NCI-H146 treated with DMSO at 0.1 percent for 48 hours (cell line): ENCODE data around the gene NKX1-1.
"Not testable (repeated sequence)": the region's sequence is repeated elsewhere in the genome, so short reads cannot be mapped to it uniquely, and the experiment has no call there.

Source experiments
- DNase-seq: peaks from one replicate; lab custom pipeline; 2025; ENCODE audit not compliant: unreplicated experiment; lab: John Stamatoyannopoulos, UW

NKX1-1 gene

GRCh38 chr4:1405636-1406393 is 427 bp downstream of the NKX1-1 start:
- DNase-seq = no peak

- DNase-seq = no peak
Measured at GRCh38 chr4:1405254-1405635, 997 bp downstream of the NKX1-1 start.

GRCh38 chr4:1404573-1405253 is 1.5 kb downstream of the NKX1-1 start:
- DNase-seq = no peak

GRCh38 chr4:1403591-1404572 is 2.4 kb downstream of the NKX1-1 start:
- DNase-seq = no peak

- no peak for DNase-seq
Measured at GRCh38 chr4:1403177-1403583, 3.1 kb downstream of the NKX1-1 start.

GRCh38 chr4:1402516-1403091 is 3.6 kb downstream of the NKX1-1 start:
- DNase-seq = no peak

- no peak for DNase-seq
Measured at GRCh38 chr4:1402021-1402515, 4.2 kb downstream of the NKX1-1 start.

- no peak for DNase-seq
Measured at GRCh38 chr4:1401409-1402020, 4.7 kb downstream of the NKX1-1 start.

GRCh38 chr4:1400831-1401408 is 5.3 kb downstream of the NKX1-1 start:
- DNase-seq = no peak

GRCh38 chr4:1400191-1400805 is 5.9 kb downstream of the NKX1-1 start:
- DNase-seq = no peak

GRCh38 chr4:1399508-1400190 is 6.6 kb downstream of the NKX1-1 start:
- DNase-seq = no peak

GRCh38 chr4:1398681-1399507 is 7.3 kb downstream of the NKX1-1 start:
- DNase-seq = no peak

- no peak for DNase-seq
Measured at GRCh38 chr4:1396806-1397455, 9.3 kb downstream of the NKX1-1 start.

- DNase-seq = no peak
Measured at GRCh38 chr4:1395941-1396805, 10.1 kb downstream of the NKX1-1 start.

GRCh38 chr4:1395389-1395820 is 10.8 kb downstream of the NKX1-1 start:
- DNase-seq = not testable (repeated sequence)

- not testable (repeated sequence) for DNase-seq
Measured at GRCh38 chr4:1394554-1395388, 11.5 kb downstream of the NKX1-1 start.
